ENCODE measurements around the gene PYURF. TPM values are rescaled to one million over a fixed set of nuclear protein-coding genes. Genes with fewer than 3 reads are reported as not detected.

Gene PYURF
- total RNA-seq, 1 experiment from 2014 or later, result 41.7 TPM

DNA sequence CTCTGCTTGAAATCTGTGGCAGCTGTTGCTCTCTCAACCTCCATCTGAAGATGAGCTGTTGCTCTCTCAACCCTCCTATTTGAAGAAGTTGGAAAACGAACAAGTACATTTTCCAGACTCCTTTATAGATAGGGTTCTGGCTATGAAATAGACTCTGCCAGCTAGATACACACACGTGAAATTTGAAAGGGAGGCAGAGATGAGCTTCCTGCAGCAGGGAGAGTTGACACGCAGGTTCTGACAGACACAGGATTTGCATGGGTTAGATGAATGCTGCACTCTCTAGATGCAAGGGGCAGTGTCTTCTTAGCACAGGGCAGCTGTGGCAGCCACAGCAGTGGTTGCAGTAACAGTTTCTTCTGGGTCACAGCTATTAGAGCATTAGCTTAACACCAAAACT lies 8.0 kb upstream of the PYURF start:
- H3K27me3 ChIP-seq (ENCODE audit: insufficient read depth, low read length), result no peaks in the 10 kb centered on the region
- no peak overlapping the region for H2BK15ac ChIP-seq (ENCODE audit: low read depth, low read length)
- Mint-ChIP-seq H3K36me3 (ENCODE audit: insufficient read depth in 1 of 3, low read depth in 3 of 3) (no peaks in the 10 kb centered on the region), H3K9me3 (no peaks in the 10 kb centered on the region), H3K27me3 (ENCODE audit: low read depth) (no peaks in the 10 kb centered on the region), H3K27ac (no peak overlapping the region), H3K4me1 (peaks cover 28 to 36% of the 10 kb centered on the region in 2 experiments), H3K4me3 (no peak overlapping the region; a peak in 1 of 5 replicates)
- no peak overlapping the region for H2BK120ac ChIP-seq (ENCODE audit: low read depth, low read length, poor library complexity, severe bottlenecking)
- no peak overlapping the region for H3K56ac ChIP-seq (ENCODE audit: insufficient read length, low read depth, low read length)
- no peak overlapping the region for H3K9ac ChIP-seq (ENCODE audit: extremely low read depth, insufficient read length, low read length)
- no peak overlapping the region for H4K8ac ChIP-seq (replicated peaks; ENCODE audit: insufficient read length, low read depth, low read length)
- no peaks in the 10 kb centered on the region for H3K9me3 ChIP-seq (ENCODE audit: control insufficient read depth, low read depth, low read length)
- H4K91ac ChIP-seq (ENCODE audit: insufficient read length, low read depth, low read length), result no peak overlapping the region
- H3K4me2 ChIP-seq (ENCODE audit: insufficient read depth, insufficient read length, low read length), result peak overlapping the region; percentile 52
- no CpG with 5 or more reads among the region's 3 CpGs for WGBS (ENCODE audit: extremely low coverage, insufficient read length, low lambda C conversion rate)
- H2BK20ac ChIP-seq (ENCODE audit: low read depth, low read length, poor library complexity, severe bottlenecking), result no peak overlapping the region
- H3K18ac ChIP-seq (ENCODE audit: insufficient read length, low read depth, low read length), result no peak overlapping the region
- H3K27ac ChIP-seq (ENCODE audit: insufficient read length, low read depth, low read length), result no peak overlapping the region
- H3K14ac ChIP-seq (ENCODE audit: insufficient read depth, low read length), result no peak overlapping the region
- H3T11ph ChIP-seq (ENCODE audit: low read length), result no peak overlapping the region
- no peak for TF ChIP-seq CTCF (conservative IDR thresholded peaks at IDR 0.05)
- no peak overlapping the region for H4K5ac ChIP-seq (ENCODE audit: insufficient read length, low read depth, low read length)
- no peaks in the 10 kb centered on the region for H4K20me1 ChIP-seq (ENCODE audit: control insufficient read depth, insufficient read depth, insufficient read length)
- H3K4ac ChIP-seq (ENCODE audit: low read depth, low read length), result no peak overlapping the region
- H2AK5ac ChIP-seq (ENCODE audit: insufficient read length, low read length), result no peak overlapping the region
- H2AFZ ChIP-seq (ENCODE audit: low read length), result no peak overlapping the region
- no peak overlapping the region for H2BK5ac ChIP-seq (ENCODE audit: insufficient read length, low read length)
- peaks cover 22% of the 10 kb centered on the region; the same call in 1 of the 2 replicates for H3K79me2 ChIP-seq (ENCODE audit: insufficient read depth, low read length)
- no peak for DNase-seq
- H2BK12ac ChIP-seq (ENCODE audit: insufficient read length, low read depth, low read length), result no peak overlapping the region
- no peaks in the 10 kb centered on the region for H3K23me2 ChIP-seq (ENCODE audit: insufficient read length, low read depth, low read length, poor library complexity, severe bottlenecking)
- no peaks in the 10 kb centered on the region for H3K79me1 ChIP-seq (ENCODE audit: insufficient read depth, low read depth, low read length, poor library complexity, severe bottlenecking)
- H3K4me1 ChIP-seq (ENCODE audit: insufficient read depth, low read length), result no peaks in the 10 kb centered on the region; the same call in 1 of the 2 replicates
- no peak overlapping the region for H3K23ac ChIP-seq (ENCODE audit: insufficient read length, low read depth, low read length)
